Skeletal muscle tissue (tissue), 4 donors: Measurements from ENCODE around the gene NBL1. TPM values are rescaled to one million over a fixed set of nuclear protein-coding genes. Genes with fewer than 3 reads are reported as not detected.

Experiments used
- H3K27ac ChIP-seq: one replicate; pipeline ENCODE4 v1.7.0; 2013; ENCODE audit warnings: mild to moderate bottlenecking, low read depth, low read length, inconsistent platforms
- H3K27me3 ChIP-seq, 3 donors: one replicate each; pipeline ENCODE4 v1.7.0; 2013; ENCODE audit warnings: low read length in 3 of 3; ENCODE audit not compliant: control insufficient read depth in 3 of 3, insufficient read depth in 3 of 3
- H3K36me3 ChIP-seq, 3 donors: one replicate each; pipeline ENCODE4 v1.7.0; 2013; ENCODE audit warnings: low read length in 3 of 3; ENCODE audit not compliant: control insufficient read depth in 3 of 3, insufficient read depth in 3 of 3
- H3K4me1 ChIP-seq, 3 donors: one replicate each; pipeline ENCODE4 v1.7.0; 2013; ENCODE audit warnings: low read length in 3 of 3, mild to moderate bottlenecking in 3 of 3; ENCODE audit not compliant: control insufficient read depth in 3 of 3, insufficient read depth in 3 of 3
- H3K4me3 ChIP-seq, 3 donors: one replicate each; pipeline ENCODE4 v1.7.0; 2013; ENCODE audit warnings: low read length in 3 of 3
- H3K9ac ChIP-seq, 3 donors: one replicate each; pipeline ENCODE4 v1.7.0; 2013; ENCODE audit warnings: low read length in 3 of 3, mild to moderate bottlenecking in 3 of 3, moderate library complexity in 2 of 3, low read depth in 1 of 3
- H3K9me3 ChIP-seq, 3 donors: one replicate each; pipeline ENCODE4 v1.7.0; 2013; ENCODE audit warnings: low read length in 3 of 3; ENCODE audit not compliant: control insufficient read depth in 3 of 3
- total RNA-seq: library from RNA; depleted of rRNA; stranded (reverse); fragments of >200 nt; gene quantifications from one replicate; pipeline ENCODE4 v1.2.3, GENCODE V29; 2014
- donor health status: Osteomylitis.

The NBL1 gene
- total RNA-seq, 1 donor from 2014 or later = 23.5 TPM

DNA sequence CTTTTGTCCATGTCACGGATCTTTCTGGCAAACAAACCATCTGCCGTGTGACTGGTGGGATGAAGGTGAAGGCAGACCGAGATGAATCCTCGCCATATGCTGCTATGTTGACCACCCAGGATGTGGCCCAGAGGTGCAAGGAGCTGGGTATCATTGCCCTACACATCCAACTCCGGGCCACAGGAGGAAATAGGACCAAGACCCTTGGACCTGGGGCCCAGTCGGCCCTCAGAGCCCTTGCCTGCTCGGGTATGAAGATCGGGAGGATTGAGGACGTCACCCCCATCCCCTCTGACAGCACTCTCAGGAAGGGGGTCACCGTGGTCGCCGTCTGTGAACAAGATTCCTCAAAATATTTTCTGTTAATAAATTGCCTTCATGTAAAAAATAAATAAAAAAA lies 35.9 kb upstream of the NBL1 start:
- Histone ChIP-seq H3K9ac (no peak overlapping the region), H3K4me3 (no peak overlapping the region), H3K9me3 (no peaks in the 10 kb centered on the region), H3K36me3 (no peaks in the 10 kb centered on the region), H3K4me1 (peaks cover 8 to 15% (median 13%) of the 10 kb centered on the region in 3 donors), H3K27ac (no peak overlapping the region), H3K27me3 (no peaks in the 10 kb centered on the region)

DNA sequence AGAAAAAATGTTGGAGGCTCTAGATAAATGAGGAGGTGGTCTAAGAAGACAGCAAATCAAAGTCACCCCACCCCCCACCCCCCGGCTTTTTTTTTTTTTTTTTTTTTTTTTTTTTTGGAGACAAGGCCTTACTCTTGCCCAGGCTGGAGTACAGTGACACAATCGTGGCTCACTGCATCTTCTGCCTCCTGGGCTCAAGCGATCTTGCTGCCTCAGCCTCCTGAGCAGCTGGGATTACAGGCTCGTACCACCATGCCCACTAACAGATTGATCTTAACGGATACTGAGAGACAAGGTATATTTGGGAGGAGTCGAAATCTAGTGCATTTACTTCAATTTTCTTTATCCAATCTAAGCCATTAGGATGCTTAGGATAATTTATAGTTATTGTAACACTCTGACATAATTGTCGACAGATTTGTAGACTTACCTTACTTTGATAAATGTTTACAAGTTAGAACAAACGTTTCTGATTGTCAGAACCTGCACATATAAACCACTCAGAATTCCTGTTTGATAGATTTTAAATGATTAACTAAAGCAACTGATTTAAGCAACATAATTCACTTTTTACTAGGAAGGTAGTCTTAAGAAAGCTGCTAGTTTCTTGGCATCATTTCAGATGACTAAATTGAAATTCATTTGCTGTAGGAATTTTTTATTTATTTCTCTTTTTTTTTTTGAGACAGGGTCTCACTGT lies 33.7 kb upstream of the NBL1 start:
- H3K9ac ChIP-seq = no peak overlapping the region
- no peak overlapping the region for H3K4me3 ChIP-seq
- no peaks in the 10 kb centered on the region for H3K9me3 ChIP-seq
- no peaks in the 10 kb centered on the region for H3K27me3 ChIP-seq
- H3K27ac ChIP-seq = no peak overlapping the region
- H3K36me3 ChIP-seq = peaks cover 0 to 8% (median 5%) of the 10 kb centered on the region in 3 donors
- peaks cover 12 to 15% (median 13%) of the 10 kb centered on the region in 3 donors for H3K4me1 ChIP-seq

- H3K27me3 ChIP-seq = no peaks in the 10 kb centered on the region
- H3K27ac ChIP-seq = no peak overlapping the region
- H3K9ac ChIP-seq = no peak overlapping the region
- peaks cover 5 to 8% (median 6%) of the 10 kb centered on the region in 3 donors for H3K36me3 ChIP-seq
- H3K9me3 ChIP-seq = no peaks in the 10 kb centered on the region
- no peak overlapping the region for H3K4me3 ChIP-seq
- H3K4me1 ChIP-seq = peaks cover 0 to 7% (median 4%) of the 10 kb centered on the region in 3 donors
Observed at GRCh38 chr1:19612530-19612929, 31.6 kb upstream of the NBL1 start.

DNA sequence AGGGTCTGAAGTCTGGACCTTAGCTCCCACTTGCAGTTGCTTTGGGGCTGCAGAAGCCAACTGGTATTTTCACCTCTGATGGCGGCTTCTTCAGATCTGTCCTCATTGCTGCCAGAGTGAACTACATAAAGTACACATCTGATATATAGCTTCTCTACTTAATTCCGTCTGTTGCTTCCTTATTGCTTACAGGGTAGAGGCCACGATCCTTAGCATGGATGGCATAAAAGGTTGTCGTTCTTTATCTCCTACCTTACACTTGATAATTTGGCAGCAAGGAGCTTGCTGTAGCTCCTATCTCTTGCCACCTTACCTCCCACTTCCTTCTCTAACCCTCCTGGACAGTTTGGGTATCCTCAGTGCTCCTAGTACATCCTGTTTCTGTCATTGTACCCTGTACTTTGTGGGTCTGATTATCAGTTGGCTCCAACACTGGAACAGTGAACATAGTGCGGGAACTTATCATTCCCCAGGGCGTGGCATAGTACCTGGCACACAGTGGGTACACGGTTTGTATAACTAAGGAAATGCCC lies 30.9 kb upstream of the NBL1 start:
- no peaks in the 10 kb centered on the region for H3K27me3 ChIP-seq
- H3K9me3 ChIP-seq = no peaks in the 10 kb centered on the region
- H3K4me3 ChIP-seq = no peak overlapping the region
- H3K27ac ChIP-seq = no peak overlapping the region
- H3K4me1 ChIP-seq = peaks cover 0 to 7% (median under 1%) of the 10 kb centered on the region in 3 donors
- H3K9ac ChIP-seq = no peak overlapping the region
- peaks cover 5 to 8% (median 7%) of the 10 kb centered on the region in 3 donors for H3K36me3 ChIP-seq

DNA sequence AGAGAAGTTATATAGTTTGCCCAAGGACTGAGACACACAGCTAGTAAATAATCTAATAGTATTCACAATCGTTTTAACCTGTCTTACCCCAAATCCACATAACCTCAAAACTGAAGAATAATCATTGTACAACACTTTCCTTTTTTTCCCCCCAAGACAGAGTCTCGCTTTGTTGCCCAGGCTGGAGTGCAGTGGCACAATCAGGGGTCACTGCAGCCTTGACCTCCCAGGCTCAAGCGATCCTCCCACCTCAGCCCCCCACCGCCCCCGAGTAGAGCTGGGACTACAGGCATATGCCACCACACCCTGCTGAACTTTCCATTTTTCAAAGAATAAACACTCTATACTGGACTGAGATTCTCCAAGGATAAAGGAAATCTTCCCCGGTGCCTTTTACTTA lies 28.7 kb upstream of the NBL1 start:
- H3K4me1 ChIP-seq = peaks cover 0 to 12% (median 8%) of the 10 kb centered on the region in 3 donors
- H3K4me3 ChIP-seq = no peak overlapping the region

DNA sequence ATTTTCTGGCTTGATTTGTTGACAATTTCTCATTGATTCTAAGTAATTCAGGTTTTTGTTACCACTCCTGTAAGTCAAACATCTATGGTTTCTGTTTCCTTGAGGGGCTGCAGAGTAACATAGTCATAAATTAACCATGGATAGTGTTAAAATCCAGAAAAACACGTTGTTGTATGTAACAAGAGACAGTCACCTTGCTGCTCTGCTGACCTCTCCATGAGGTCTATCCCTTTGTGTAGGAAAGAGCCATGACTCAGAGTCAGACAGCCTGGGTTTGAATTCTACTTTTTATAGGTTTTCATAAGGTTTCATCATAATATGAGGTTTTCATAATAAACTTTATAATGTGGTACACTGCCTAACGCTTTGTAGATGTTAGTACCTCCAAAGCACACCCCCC lies 27.6 kb upstream of the NBL1 start:
- Histone ChIP-seq H3K36me3 (peaks cover 5 to 8% (median 7%) of the 10 kb centered on the region in 3 donors), H3K9me3 (no peaks in the 10 kb centered on the region), H3K4me3 (no peak overlapping the region), H3K27me3 (no peaks in the 10 kb centered on the region), H3K9ac (no peak overlapping the region), H3K27ac (no peak overlapping the region), H3K4me1 (peaks cover 5 to 13% (median 8%) of the 10 kb centered on the region in 3 donors)

More for the DNA sequence above, 28.7 kb upstream of the NBL1 start:
- Histone ChIP-seq H3K27me3 (no peaks in the 10 kb centered on the region), H3K9ac (no peak overlapping the region), H3K27ac (no peak overlapping the region), H3K36me3 (peaks cover 5 to 8% (median 7%) of the 10 kb centered on the region in 3 donors), H3K9me3 (no peaks in the 10 kb centered on the region)

GRCh38 chr1:19617376-19617775 lies 26.7 kb upstream of the NBL1 start:
- Histone ChIP-seq H3K4me3 (no peak overlapping the region), H3K4me1 (peaks cover 8 to 13% (median 8%) of the 10 kb centered on the region in 3 donors), H3K9me3 (no peaks in the 10 kb centered on the region), H3K27ac (no peak overlapping the region), H3K36me3 (peaks cover 5 to 8% (median 7%) of the 10 kb centered on the region in 3 donors), H3K27me3 (no peaks in the 10 kb centered on the region), H3K9ac (no peak overlapping the region)

DNA sequence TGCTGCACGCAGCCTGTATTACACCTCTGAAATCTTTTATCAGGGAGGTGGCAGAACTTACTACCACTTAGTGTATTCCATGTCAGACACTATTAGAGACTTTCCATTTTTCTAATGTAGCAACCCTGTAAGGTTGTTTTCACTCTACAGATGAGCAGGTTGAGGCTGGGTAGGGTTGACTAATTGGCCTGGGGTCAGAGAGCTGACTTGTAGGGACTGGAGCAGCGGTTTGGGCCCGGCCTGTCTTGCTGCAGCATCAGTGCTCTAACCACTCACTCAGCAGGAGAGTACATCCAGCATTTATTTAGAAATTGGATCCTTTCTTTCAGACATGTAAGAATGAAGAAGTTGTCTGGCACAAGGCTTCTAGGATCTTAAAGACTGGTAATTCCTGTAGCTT lies 25.7 kb upstream of the NBL1 start:
- Histone ChIP-seq H3K4me1 (peaks cover 8 to 11% (median 8%) of the 10 kb centered on the region in 3 donors), H3K9ac (no peak overlapping the region), H3K27ac (no peak overlapping the region)

DNA sequence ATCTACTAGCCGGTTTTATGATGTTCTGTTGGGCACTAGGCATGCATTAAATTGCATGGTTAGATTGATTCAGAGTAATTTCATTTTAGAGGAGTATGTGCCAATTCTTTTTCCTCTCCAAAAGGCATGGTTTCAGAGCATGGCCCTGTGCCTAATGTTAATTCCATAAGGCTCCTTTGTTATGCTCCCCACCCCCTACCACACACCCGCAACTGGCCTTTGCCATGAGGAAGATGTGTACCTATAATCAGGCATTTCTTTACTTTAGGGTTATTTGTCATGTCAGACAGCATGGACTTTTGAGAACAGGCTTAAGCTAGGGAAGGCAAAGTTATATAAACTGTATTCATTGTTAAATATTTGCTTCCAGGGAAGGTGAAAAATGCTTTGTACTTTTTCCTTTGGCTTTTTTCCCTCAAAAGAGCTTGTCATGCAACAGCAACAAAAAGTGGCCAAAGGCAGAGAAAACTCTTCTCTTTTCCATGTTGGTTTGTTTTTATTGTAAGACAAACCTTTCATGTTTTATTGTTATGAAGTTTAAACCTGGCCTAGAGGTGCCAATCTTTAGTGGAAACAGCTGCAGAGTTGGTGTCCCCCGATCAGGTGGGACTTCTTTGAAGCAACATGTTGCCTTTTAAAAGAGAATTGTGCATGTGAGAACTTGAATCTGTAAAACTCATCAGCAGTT lies 24.3 kb upstream of the NBL1 start:
- Histone ChIP-seq H3K9ac (no peak overlapping the region), H3K4me3 (no peak overlapping the region), H3K9me3 (no peaks in the 10 kb centered on the region), H3K27ac (no peak overlapping the region), H3K4me1 (peaks cover 8 to 9% (median 8%) of the 10 kb centered on the region in 3 donors), H3K27me3 (no peaks in the 10 kb centered on the region), H3K36me3 (peaks cover 11 to 16% (median 12%) of the 10 kb centered on the region in 3 donors)

More for the DNA sequence above, 25.7 kb upstream of the NBL1 start:
- peaks cover 5 to 10% (median 8%) of the 10 kb centered on the region in 3 donors for H3K36me3 ChIP-seq
- H3K27me3 ChIP-seq = no peaks in the 10 kb centered on the region
- H3K4me3 ChIP-seq = no peak overlapping the region
- H3K9me3 ChIP-seq = no peaks in the 10 kb centered on the region

- no peak overlapping the region for H3K9ac ChIP-seq
- H3K9me3 ChIP-seq = no peaks in the 10 kb centered on the region
- H3K36me3 ChIP-seq = peaks cover 14 to 22% (median 17%) of the 10 kb centered on the region in 3 donors
- H3K4me1 ChIP-seq = peaks cover 8 to 9% (median 8%) of the 10 kb centered on the region in 3 donors
- H3K4me3 ChIP-seq = no peak overlapping the region
- H3K27ac ChIP-seq = no peak overlapping the region
- H3K27me3 ChIP-seq = no peaks in the 10 kb centered on the region
Observed at GRCh38 chr1:19620786-19621185, 23.3 kb upstream of the NBL1 start.
